Measurements from ENCODE around the gene TMEM150C.

The TMEM150C gene

GRCh38 chr4:82561786-82562563 is at the start of gene TMEM150C:
TMEM150C (minus strand) TSS chr4:82561988; CDS start chr4:82504657, 57,331 bp downstream.
- FAIRE-seq = no peak

- no peak for FAIRE-seq
Observed at GRCh38 chr4:82611527-82611926, 49.7 kb upstream of the TMEM150C start.

- FAIRE-seq = no peak
Observed at GRCh38 chr4:82610041-82610440, 48.3 kb upstream of the TMEM150C start.

- FAIRE-seq = no peak
Observed at GRCh38 chr4:82606622-82607021, 44.8 kb upstream of the TMEM150C start.

- no peak for FAIRE-seq
Observed at GRCh38 chr4:82604522-82604921, 42.7 kb upstream of the TMEM150C start.

- FAIRE-seq = no peak
Observed at GRCh38 chr4:82601242-82602015, 39.6 kb upstream of the TMEM150C start.

GRCh38 chr4:82599336-82599735 is 37.5 kb upstream of the TMEM150C start:
- no peak for FAIRE-seq

GRCh38 chr4:82594456-82594855 is 32.7 kb upstream of the TMEM150C start:
- FAIRE-seq = no peak

GRCh38 chr4:82593411-82593810 is 31.6 kb upstream of the TMEM150C start:
- FAIRE-seq = no peak

GRCh38 chr4:82592639-82593038 is 30.9 kb upstream of the TMEM150C start:
- no peak for FAIRE-seq

GRCh38 chr4:82591592-82591991 is 29.8 kb upstream of the TMEM150C start:
- no peak for FAIRE-seq

GRCh38 chr4:82589756-82590155 is 28.0 kb upstream of the TMEM150C start:
- FAIRE-seq = no peak

- no peak for FAIRE-seq
Observed at GRCh38 chr4:82588771-82589270, 27.0 kb upstream of the TMEM150C start.

GRCh38 chr4:82587826-82588540 is 26.2 kb upstream of the TMEM150C start:
- no peak for FAIRE-seq

- FAIRE-seq = no peak
Observed at GRCh38 chr4:82585690-82586435, 24.1 kb upstream of the TMEM150C start.

GRCh38 chr4:82584931-82585330 is 23.1 kb upstream of the TMEM150C start:
- FAIRE-seq = no peak

- FAIRE-seq = no peak
Observed at GRCh38 chr4:82583897-82584587, 22.3 kb upstream of the TMEM150C start.

GRCh38 chr4:82579932-82580331 is 18.1 kb upstream of the TMEM150C start:
- FAIRE-seq = no peak

GRCh38 chr4:82578935-82579334 is 17.1 kb upstream of the TMEM150C start:
- FAIRE-seq = no peak

GRCh38 chr4:82577451-82577850 is 15.7 kb upstream of the TMEM150C start:
- no peak for FAIRE-seq

GRCh38 chr4:82569727-82570126 is 7.9 kb upstream of the TMEM150C start:
- no peak for FAIRE-seq

- FAIRE-seq = no peak
Observed at GRCh38 chr4:82569076-82569475, 7.3 kb upstream of the TMEM150C start.
